ENCODE results near the gene DGKA.

The DGKA gene

GRCh38 chr12:55931780-55932550, 1.0 kb downstream of the DGKA start:
- no peak for DNase-seq

- DNase-seq = peak; percentile 42
Observed at GRCh38 chr12:55932551-55932910, 1.6 kb downstream of the DGKA start.

- peak; percentile 12 for DNase-seq
Observed at GRCh38 chr12:55933169-55933798, 2.3 kb downstream of the DGKA start.

- DNase-seq = no peak
Observed at GRCh38 chr12:55933799-55934742, 3.1 kb downstream of the DGKA start.

- DNase-seq = no peak
Observed at GRCh38 chr12:55934773-55935172, 3.8 kb downstream of the DGKA start.

- no peak for DNase-seq
Observed at GRCh38 chr12:55935738-55936151, 4.8 kb downstream of the DGKA start.

GRCh38 chr12:55937981-55938380, 7.0 kb downstream of the DGKA start:
- no peak for DNase-seq

- no peak for DNase-seq
Observed at GRCh38 chr12:55938826-55939501, 8.0 kb downstream of the DGKA start.

GRCh38 chr12:55940065-55940732, 9.2 kb downstream of the DGKA start:
- peak; percentile 76 for DNase-seq

- DNase-seq = no peak
Observed at GRCh38 chr12:55942055-55942454, 11.1 kb downstream of the DGKA start.

- no peak for DNase-seq
Observed at GRCh38 chr12:55942577-55943136, 11.7 kb downstream of the DGKA start.

- no peak for DNase-seq
Observed at GRCh38 chr12:55946553-55946952, 15.6 kb downstream of the DGKA start.

GRCh38 chr12:55955344-55955743, 24.4 kb downstream of the DGKA start:
- DNase-seq = no peak

- DNase-seq = peak; percentile 11
Observed at GRCh38 chr12:55955800-55956508, 25.0 kb downstream of the DGKA start.

GRCh38 chr12:55957106-55957859, 26.3 kb downstream of the DGKA start:
- no peak for DNase-seq

GRCh38 chr12:55963760-55964159, 32.8 kb downstream of the DGKA start:
- DNase-seq = no peak

- no peak for DNase-seq
Observed at GRCh38 chr12:55965240-55965639, 34.3 kb downstream of the DGKA start.

- DNase-seq = peak; percentile 38
Observed at GRCh38 chr12:55965941-55966407, 35.0 kb downstream of the DGKA start, which contains the start of gene PMEL. PMEL (minus strand) TSS chr12:55966042; CDS start chr12:55966011, 31 bp downstream.

GRCh38 chr12:55966408-55967281, 35.7 kb downstream of the DGKA start, which contains the start of gene CDK2:
CDK2 (plus strand) TSS chr12:55966830; CDS start chr12:55967009, 179 bp downstream.
- DNase-seq = peak; percentile 78
